Esophagus mucosa (tissue), 1 donor: ENCODE measurements around the gene TMEM271. TPM values are rescaled to one million over a fixed set of nuclear protein-coding genes. Genes with fewer than 3 reads are reported as not detected.
A peak's percentile ranks its signal among the peaks of the same experiment; 100 is the strongest.

Experiments used
- ATAC-seq: fragments of 200-7000 bp; cut with Tn5 transposase; one replicate; pipeline ENCODE4 v1.9.1; 2020
- total RNA-seq: library from RNA; stranded (reverse); gene quantifications from one replicate; pipeline ENCODE4 v1.2.4, GENCODE V29; 2023
- donor health status: DM: yes; HTN: yes; CAD: no.

Gene TMEM271
- total RNA-seq, 1 donor from 2014 or later, result not detected

GRCh38 chr4:532588-533317 lies 43.3 kb downstream of the TMEM271 start:
- ATAC-seq, result peak; percentile 22

- no peak for ATAC-seq
These were observed 44.2 kb downstream of the TMEM271 start for GRCh38 chr4:531721-532565.

GRCh38 chr4:531076-531475 lies 45.0 kb downstream of the TMEM271 start:
- no peak for ATAC-seq

DNA sequence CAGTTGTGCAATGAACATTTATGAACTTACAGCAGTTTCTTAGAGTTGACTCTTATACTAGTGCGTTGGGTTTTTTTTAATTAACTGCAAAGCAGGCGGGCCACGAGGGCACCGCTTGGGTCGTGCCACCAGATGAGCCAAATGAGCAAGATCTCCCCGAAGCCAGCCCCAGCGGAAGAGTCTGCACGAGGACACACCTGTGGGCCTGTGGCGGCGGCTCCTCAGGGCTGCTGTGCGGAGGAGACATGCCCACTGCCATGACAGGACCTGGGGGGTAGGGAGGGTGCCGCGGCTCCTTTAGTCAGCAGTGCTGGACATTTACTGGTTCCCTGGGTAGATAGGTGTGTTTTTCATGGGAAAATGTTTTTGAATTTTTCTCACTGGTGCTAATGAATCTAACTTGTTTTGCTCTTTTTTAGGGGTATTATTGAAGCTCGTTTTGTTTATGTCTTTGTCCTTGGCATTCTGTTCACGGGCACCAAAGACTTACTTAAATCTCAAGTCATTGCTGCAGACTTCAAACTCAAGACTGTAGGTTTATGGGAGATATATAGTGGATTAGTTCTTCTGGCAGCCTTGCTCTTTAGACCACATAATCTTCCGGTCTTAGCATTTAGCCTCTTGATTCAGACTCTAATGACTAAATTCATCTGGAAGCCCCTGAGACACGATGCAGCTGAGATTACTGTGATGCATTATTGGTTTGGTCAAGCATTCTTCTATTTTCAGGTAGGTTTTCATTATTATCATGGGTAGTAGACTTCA lies 45.9 kb downstream of the TMEM271 start:
- no peak for ATAC-seq

DNA sequence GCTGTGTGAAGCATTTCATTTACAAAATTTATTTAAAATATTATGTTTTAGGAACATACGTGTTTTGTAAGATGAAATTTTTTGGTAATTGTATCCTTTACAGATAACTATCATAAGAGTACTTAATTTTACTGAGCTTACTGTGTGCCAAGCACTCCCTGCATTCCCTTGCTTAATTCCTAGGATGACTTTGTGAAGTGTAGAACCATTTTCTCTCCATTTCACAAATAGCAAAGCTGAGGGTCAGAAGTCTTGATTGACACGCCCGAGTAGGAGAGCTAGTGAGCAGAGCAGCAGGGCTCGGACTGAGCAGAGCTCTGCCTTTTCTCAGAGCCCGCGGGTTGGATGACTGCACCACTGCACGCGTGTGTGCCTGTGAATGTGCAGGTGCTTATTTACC lies 46.5 kb downstream of the TMEM271 start:
- ATAC-seq, result no peak

DNA sequence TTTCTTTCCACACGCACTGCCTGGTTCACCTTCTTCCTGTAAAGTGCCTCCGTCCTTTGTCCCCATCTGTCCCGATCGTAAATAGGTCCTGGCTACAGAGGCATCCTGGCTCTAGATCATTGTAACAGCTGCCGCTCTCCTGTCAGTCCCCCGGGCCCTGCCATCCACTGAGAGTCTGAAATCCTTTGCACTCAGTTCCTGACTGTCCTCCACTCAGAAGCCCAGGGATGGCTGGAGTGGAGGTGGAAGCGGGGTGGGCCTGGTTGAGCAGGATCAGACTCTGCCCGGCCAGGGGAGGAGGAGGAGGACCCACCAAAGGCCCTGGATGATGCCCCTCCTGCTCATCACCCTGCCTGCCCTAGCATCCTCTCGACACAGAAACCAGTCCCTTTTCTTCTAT lies 47.3 kb downstream of the TMEM271 start:
- ATAC-seq, result no peak

GRCh38 chr4:528296-528695 lies 47.8 kb downstream of the TMEM271 start:
- ATAC-seq, result no peak

DNA sequence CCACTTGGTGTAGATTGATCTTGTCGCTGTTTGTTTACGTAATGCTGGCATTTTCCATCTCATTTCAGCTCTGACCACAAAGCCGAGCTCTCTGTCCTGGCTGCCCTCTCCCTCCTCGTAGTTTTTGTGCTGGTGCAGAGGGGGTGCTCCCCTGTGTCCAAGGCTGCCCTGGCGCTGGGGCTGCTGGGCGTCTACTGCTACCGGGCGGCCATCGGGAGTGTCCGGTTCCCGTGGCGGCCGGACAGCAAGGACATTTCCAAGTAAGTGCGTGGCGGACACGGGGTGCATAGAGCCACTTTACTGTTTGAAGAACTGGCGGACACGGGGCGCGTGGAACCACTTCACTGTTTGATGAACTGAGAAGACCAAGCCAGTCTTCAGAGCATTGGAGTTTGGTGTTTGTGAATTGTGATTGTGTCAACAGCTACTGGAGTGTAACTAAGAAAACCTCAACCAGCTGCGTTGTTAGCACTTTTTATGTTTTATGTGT lies 49.1 kb downstream of the TMEM271 start:
- no peak for ATAC-seq

GRCh38 chr4:526189-526909 lies 49.7 kb downstream of the TMEM271 start:
- ATAC-seq, result no peak

DNA sequence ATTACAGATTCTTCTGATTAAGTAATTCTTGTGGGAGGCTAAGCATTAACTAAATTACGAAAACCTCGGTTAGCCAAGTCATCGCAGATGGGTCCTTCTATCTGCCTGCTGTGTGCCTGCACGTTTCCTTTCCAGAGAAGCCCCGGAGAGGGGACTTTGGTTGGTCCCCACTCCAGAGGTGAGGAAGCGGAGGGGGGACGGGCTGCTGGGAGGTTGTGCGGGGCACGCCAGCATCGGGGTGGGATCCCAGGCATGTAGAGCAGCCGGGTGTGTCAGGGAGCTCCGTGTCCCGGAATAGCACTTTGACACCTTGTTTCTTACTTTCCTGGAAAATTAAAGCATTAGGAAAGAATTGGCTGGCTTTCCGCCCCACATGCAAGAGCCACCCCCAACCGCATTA lies 50.4 kb downstream of the TMEM271 start:
- ATAC-seq, result no peak

DNA sequence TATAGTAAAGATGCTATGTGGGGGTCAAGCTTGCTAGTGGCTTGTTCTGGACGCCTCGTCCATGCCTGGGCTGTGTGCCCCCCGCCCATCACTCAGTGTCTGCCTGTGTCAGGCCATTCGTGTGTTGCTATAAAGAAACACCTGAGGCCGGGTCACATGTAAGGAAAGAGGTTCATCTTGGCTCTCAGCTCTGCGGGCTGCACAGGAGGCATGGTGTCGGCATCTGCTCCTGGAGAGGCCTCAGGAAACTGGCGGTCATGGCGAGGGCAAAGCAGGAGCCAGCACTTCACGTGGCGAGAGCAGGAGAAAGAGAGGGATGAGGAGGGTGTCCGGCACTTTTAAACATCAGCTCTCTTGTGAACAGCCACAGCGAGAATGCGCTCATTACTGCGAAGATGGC lies 51.9 kb downstream of the TMEM271 start:
- ATAC-seq, result no peak

Other genes starting within 250 kb of the TMEM271 start
- gene ZNF141, start 238.5 kb downstream of the TMEM271 start, total RNA-seq, result 7.8 TPM
- 12.8 TPM for gene ZNF721, start 77.1 kb downstream of the TMEM271 start, total RNA-seq
- 29.1 TPM for gene PIGG, start 77.1 kb downstream of the TMEM271 start, total RNA-seq
- 0.88 TPM for gene PDE6B, start 49.3 kb upstream of the TMEM271 start, total RNA-seq
- 344 TPM for gene ATP5ME, start 98.0 kb upstream of the TMEM271 start, total RNA-seq
- 22.2 TPM for gene MYL5, start 98.2 kb upstream of the TMEM271 start, total RNA-seq
- gene SLC49A3, start 112.9 kb upstream of the TMEM271 start, total RNA-seq, result 2.7 TPM
- gene PCGF3, start 129.5 kb upstream of the TMEM271 start, total RNA-seq, result 30.5 TPM
- 0.92 TPM for gene CPLX1, start 249.8 kb upstream of the TMEM271 start, total RNA-seq